WI38 (cell line): ENCODE data around the gene CPA2.
"Not testable (repeated sequence)": the region's sequence is repeated elsewhere in the genome, so short reads cannot be mapped to it uniquely, and the experiment has no call there.

ENCODE experiments used
- H3K4me3 ChIP-seq: 2 replicates; pipeline ENCODE4 v1.5.1; 2011; ENCODE audit warnings: low read depth, mild to moderate bottlenecking, control low read depth, low read length
- CTCF ChIP-seq: IDR thresholded peaks from 2 replicates; pipeline ENCODE4 v1.5.1; 2012; ENCODE audit warnings: low read depth, mild to moderate bottlenecking, control low read depth, low read length

CPA2 gene

GRCh38 chr7:130314305-130314704 lies 47.6 kb downstream of the CPA2 start:
- no peak overlapping the region for H3K4me3 ChIP-seq
- TF ChIP-seq CTCF = no peak

- TF ChIP-seq CTCF = no peak
- no peak overlapping the region for H3K4me3 ChIP-seq
These were observed 52.9 kb downstream of the CPA2 start for GRCh38 chr7:130319541-130319940.

- not testable (repeated sequence) for H3K4me3 ChIP-seq
These were observed 55.0 kb downstream of the CPA2 start for GRCh38 chr7:130321542-130322229.

- no peak overlapping the region for H3K4me3 ChIP-seq
- no peak for TF ChIP-seq CTCF
These were observed 56.0 kb downstream of the CPA2 start for GRCh38 chr7:130322615-130323014.

GRCh38 chr7:130324306-130324943 lies 57.8 kb downstream of the CPA2 start:
- H3K4me3 ChIP-seq = no peak overlapping the region
- TF ChIP-seq CTCF = no peak

- no peak for TF ChIP-seq CTCF
- no peak overlapping the region for H3K4me3 ChIP-seq
These were observed 63.0 kb downstream of the CPA2 start for GRCh38 chr7:130329681-130330080.

- TF ChIP-seq CTCF = no peak
These were observed 65.8 kb downstream of the CPA2 start for GRCh38 chr7:130332259-130333053.

More at GRCh38 chr7:130332259-130333053, 65.8 kb downstream of the CPA2 start:
- H3K4me3 ChIP-seq = no peak overlapping the region
